HEK293 (cell line): ENCODE measurements around the gene SLC48A1.

Experiments
- BCL11B ChIP-seq: fragments of 450-650 bp; formaldehyde crosslinking; IDR thresholded peaks from 2 replicates; pipeline ENCODE4 v1.5.1; 2016; ENCODE audit warnings: low read depth, missing biosample characterization, missing genetic modification characterization
- CTCF ChIP-seq: fragments of 450-650 bp; formaldehyde crosslinking; IDR thresholded peaks from 2 replicates; pipeline ENCODE4 v1.5.1; 2016; ENCODE audit warnings: missing biosample characterization, missing genetic modification characterization
- ELK4 ChIP-seq: IDR thresholded peaks from 2 replicates; pipeline ENCODE4 v1.6.1; 2011; ENCODE audit warnings: mild to moderate bottlenecking, low read depth, low read length, borderline replicate concordance
- SALL2 ChIP-seq: fragments of 450-650 bp; formaldehyde crosslinking; IDR thresholded peaks from 2 replicates; pipeline ENCODE4 v1.5.0; 2017; ENCODE audit warnings: missing biosample characterization, mild to moderate bottlenecking, missing genetic modification characterization, borderline replicate concordance
- SP7 ChIP-seq: fragments of 450-650 bp; formaldehyde crosslinking; IDR thresholded peaks from 2 replicates; pipeline ENCODE4 v1.5.1; 2016; ENCODE audit warnings: missing biosample characterization, missing genetic modification characterization
- WT1 ChIP-seq: fragments of 450-650 bp; formaldehyde crosslinking; IDR thresholded peaks from 2 replicates; pipeline ENCODE4 v1.5.1; 2016; ENCODE audit warnings: missing biosample characterization, missing genetic modification characterization
- ZBTB7A ChIP-seq: fragments of 450-650 bp; formaldehyde crosslinking; IDR thresholded peaks from 2 replicates; pipeline ENCODE4 v1.5.1; 2016; ENCODE audit warnings: low read depth, missing biosample characterization, missing genetic modification characterization
- ZIC2 ChIP-seq: fragments of 450-650 bp; formaldehyde crosslinking; IDR thresholded peaks from 2 replicates; pipeline ENCODE4 v1.5.1; 2016; ENCODE audit warnings: missing biosample characterization, missing genetic modification characterization
- ZNF175 ChIP-seq: fragments of 450-650 bp; formaldehyde crosslinking; IDR thresholded peaks from 2 replicates; pipeline ENCODE4 v1.5.1; 2016; ENCODE audit warnings: missing biosample characterization, missing genetic modification characterization
- ZNF19 ChIP-seq: fragments of 450-650 bp; formaldehyde crosslinking; IDR thresholded peaks from 2 replicates; pipeline ENCODE4; 2016; ENCODE audit warnings: missing biosample characterization, missing genetic modification characterization, low read depth
- ZNF24 ChIP-seq: fragments of 450-650 bp; formaldehyde crosslinking; IDR thresholded peaks from 2 replicates; pipeline ENCODE4 v1.5.1; 2016; ENCODE audit warnings: missing biosample characterization, missing genetic modification characterization
- ZNF248 ChIP-seq: fragments of 450-650 bp; formaldehyde crosslinking; IDR thresholded peaks from 2 replicates; pipeline ENCODE4 v1.5.1; 2017; ENCODE audit warnings: missing biosample characterization, missing genetic modification characterization
- ZNF280D ChIP-seq: fragments of 450-650 bp; formaldehyde crosslinking; IDR thresholded peaks from 2 replicates; pipeline ENCODE4 v1.5.1; 2016; ENCODE audit warnings: missing biosample characterization, missing genetic modification characterization
- ZNF311 ChIP-seq: fragments of 450-650 bp; formaldehyde crosslinking; IDR thresholded peaks from 2 replicates; pipeline ENCODE4 v1.5.1; 2017; ENCODE audit warnings: missing biosample characterization, missing genetic modification characterization, borderline replicate concordance
- ZNF335 ChIP-seq: fragments of 450-650 bp; formaldehyde crosslinking; conservative IDR thresholded peaks from 2 replicates; pipeline ENCODE4 v1.5.1; 2016; ENCODE audit warnings: missing biosample characterization, missing genetic modification characterization
- ZNF514 ChIP-seq: fragments of 450-650 bp; formaldehyde crosslinking; IDR thresholded peaks from 2 replicates; pipeline ENCODE4 v1.5.1; 2016; ENCODE audit warnings: missing biosample characterization, missing genetic modification characterization
- ZNF624 ChIP-seq: fragments of 450-650 bp; formaldehyde crosslinking; IDR thresholded peaks from 2 replicates; pipeline ENCODE4 v1.5.1; 2017; ENCODE audit warnings: missing biosample characterization, missing genetic modification characterization
- ZNF660 ChIP-seq: fragments of 450-650 bp; IDR thresholded peaks from 2 replicates; pipeline ENCODE4 v1.5.1; 2018; ENCODE audit warnings: missing biosample characterization, mild to moderate bottlenecking, missing genetic modification characterization
- ZNF707 ChIP-seq: fragments of 450-650 bp; formaldehyde crosslinking; IDR thresholded peaks from 2 replicates; pipeline ENCODE4 v1.5.1; 2016; ENCODE audit warnings: missing biosample characterization, missing genetic modification characterization
- ZNF776 ChIP-seq: fragments of 450-650 bp; formaldehyde crosslinking; IDR thresholded peaks from 2 replicates; pipeline ENCODE4 v1.5.0; 2017; ENCODE audit warnings: missing biosample characterization, missing genetic modification characterization, borderline replicate concordance
- ZNF843 ChIP-seq: fragments of 450-650 bp; formaldehyde crosslinking; IDR thresholded peaks from 2 replicates; pipeline ENCODE4 v1.5.1; 2016; ENCODE audit warnings: missing biosample characterization, missing genetic modification characterization
- TF ChIP-seq, protein P1 (sequence below): fragments of 450-650 bp; formaldehyde crosslinking; conservative IDR thresholded peaks from 2 replicates; pipeline ENCODE4 v1.5.1; 2016; ENCODE audit warnings: low read depth, missing biosample characterization, missing genetic modification characterization
- TF ChIP-seq, protein P2 (sequence below): fragments of 450-650 bp; IDR thresholded peaks from 2 replicates; pipeline ENCODE4 v1.5.1; 2018; ENCODE audit warnings: missing biosample characterization, mild to moderate bottlenecking, missing genetic modification characterization
- TF ChIP-seq, protein P3 (sequence below): fragments of 450-650 bp; formaldehyde crosslinking; IDR thresholded peaks from 2 replicates; pipeline ENCODE4 v1.5.1; 2016; ENCODE audit warnings: missing biosample characterization, missing genetic modification characterization

SLC48A1 gene

GRCh38 chr12:47769234-47770085, 3.6 kb upstream of the SLC48A1 start (continued):
- TF ChIP-seq SALL2 (tag by site-specific recombination) (no peak), SP7 (peak; percentile 21), ZNF335 (tag by site-specific recombination) (no peak; the same call in 1 of the 2 replicates), BCL11B (no peak), ZNF514 (no peak), ZNF311 (tag by site-specific recombination) (no peak), ZNF624 (no peak), ZNF280D (tag by site-specific recombination) (no peak), ZNF248 (tag by site-specific recombination) (no peak), ELK4 (no peak), ZNF19 (tag by site-specific recombination) (no peak), ZNF175 (no peak), CTCF (tag by site-specific recombination) (no peak), WT1 (tag by site-specific recombination) (no peak), ZNF843 (tag by site-specific recombination) (0 out of 2 replicates have a peak, but pooled peaks have one; percentile 25), ZNF660 (tag by site-specific recombination) (no peak; the same call in 1 of the 2 replicates), ZIC2 (tag by site-specific recombination) (no peak), ZBTB7A (tag by site-specific recombination) (no peak), ZNF776 (no peak), ZNF24 (no peak), ZNF707 (tag by site-specific recombination) (no peak)
- TF ChIP-seq, protein P1, sequence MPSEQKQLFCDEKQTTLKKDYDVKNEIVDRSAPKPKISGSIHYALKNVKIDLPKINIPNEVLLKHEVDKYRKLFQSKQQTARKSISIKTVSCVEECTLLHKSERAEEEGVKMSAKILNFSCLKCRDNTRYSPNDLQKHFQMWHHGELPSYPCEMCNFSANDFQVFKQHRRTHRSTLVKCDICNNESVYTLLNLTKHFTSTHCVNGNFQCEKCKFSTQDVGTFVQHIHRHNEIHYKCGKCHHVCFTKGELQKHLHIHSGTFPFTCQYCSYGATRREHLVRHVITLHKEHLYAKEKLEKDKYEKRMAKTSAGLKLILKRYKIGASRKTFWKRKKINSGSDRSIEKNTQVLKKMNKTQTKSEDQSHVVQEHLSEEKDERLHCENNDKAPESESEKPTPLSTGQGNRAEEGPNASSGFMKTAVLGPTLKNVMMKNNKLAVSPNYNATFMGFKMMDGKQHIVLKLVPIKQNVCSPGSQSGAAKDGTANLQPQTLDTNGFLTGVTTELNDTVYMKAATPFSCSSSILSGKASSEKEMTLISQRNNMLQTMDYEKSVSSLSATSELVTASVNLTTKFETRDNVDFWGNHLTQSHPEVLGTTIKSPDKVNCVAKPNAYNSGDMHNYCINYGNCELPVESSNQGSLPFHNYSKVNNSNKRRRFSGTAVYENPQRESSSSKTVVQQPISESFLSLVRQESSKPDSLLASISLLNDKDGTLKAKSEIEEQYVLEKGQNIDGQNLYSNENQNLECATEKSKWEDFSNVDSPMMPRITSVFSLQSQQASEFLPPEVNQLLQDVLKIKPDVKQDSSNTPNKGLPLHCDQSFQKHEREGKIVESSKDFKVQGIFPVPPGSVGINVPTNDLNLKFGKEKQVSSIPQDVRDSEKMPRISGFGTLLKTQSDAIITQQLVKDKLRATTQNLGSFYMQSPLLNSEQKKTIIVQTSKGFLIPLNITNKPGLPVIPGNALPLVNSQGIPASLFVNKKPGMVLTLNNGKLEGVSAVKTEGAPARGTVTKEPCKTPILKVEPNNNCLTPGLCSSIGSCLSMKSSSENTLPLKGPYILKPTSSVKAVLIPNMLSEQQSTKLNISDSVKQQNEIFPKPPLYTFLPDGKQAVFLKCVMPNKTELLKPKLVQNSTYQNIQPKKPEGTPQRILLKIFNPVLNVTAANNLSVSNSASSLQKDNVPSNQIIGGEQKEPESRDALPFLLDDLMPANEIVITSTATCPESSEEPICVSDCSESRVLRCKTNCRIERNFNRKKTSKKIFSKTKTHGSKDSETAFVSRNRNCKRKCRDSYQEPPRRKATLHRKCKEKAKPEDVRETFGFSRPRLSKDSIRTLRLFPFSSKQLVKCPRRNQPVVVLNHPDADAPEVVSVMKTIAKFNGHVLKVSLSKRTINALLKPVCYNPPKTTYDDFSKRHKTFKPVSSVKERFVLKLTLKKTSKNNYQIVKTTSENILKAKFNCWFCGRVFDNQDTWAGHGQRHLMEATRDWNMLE (tag by site-specific recombination) = no peak
- TF ChIP-seq, protein P2, sequence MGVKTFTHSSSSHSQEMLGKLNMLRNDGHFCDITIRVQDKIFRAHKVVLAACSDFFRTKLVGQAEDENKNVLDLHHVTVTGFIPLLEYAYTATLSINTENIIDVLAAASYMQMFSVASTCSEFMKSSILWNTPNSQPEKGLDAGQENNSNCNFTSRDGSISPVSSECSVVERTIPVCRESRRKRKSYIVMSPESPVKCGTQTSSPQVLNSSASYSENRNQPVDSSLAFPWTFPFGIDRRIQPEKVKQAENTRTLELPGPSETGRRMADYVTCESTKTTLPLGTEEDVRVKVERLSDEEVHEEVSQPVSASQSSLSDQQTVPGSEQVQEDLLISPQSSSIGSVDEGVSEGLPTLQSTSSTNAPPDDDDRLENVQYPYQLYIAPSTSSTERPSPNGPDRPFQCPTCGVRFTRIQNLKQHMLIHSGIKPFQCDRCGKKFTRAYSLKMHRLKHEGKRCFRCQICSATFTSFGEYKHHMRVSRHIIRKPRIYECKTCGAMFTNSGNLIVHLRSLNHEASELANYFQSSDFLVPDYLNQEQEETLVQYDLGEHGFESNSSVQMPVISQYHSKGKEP (tag by site-specific recombination) = peak; percentile 51; the same call in 1 of the 2 replicates
- TF ChIP-seq, protein P3, sequence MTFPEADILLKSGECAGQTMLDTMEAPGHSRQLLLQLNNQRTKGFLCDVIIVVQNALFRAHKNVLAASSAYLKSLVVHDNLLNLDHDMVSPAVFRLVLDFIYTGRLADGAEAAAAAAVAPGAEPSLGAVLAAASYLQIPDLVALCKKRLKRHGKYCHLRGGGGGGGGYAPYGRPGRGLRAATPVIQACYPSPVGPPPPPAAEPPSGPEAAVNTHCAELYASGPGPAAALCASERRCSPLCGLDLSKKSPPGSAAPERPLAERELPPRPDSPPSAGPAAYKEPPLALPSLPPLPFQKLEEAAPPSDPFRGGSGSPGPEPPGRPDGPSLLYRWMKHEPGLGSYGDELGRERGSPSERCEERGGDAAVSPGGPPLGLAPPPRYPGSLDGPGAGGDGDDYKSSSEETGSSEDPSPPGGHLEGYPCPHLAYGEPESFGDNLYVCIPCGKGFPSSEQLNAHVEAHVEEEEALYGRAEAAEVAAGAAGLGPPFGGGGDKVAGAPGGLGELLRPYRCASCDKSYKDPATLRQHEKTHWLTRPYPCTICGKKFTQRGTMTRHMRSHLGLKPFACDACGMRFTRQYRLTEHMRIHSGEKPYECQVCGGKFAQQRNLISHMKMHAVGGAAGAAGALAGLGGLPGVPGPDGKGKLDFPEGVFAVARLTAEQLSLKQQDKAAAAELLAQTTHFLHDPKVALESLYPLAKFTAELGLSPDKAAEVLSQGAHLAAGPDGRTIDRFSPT (tag by site-specific recombination) = no peak
